Epithelial cell of esophagus (primary cell): ENCODE measurements around the gene UGGT1.
A peak's percentile ranks its signal among the peaks of the same experiment; 100 is the strongest.

Experiments used
- DNase-seq: peaks from one replicate; pipeline ENCODE4 v3.0.0; 2010; ENCODE audit warnings: low read depth
- H3K4me3 ChIP-seq: 2 replicates; pipeline ENCODE4 v1.5.1; 2011; ENCODE audit warnings: mild to moderate bottlenecking, low read length, control low read depth
- CTCF ChIP-seq: IDR thresholded peaks from 2 replicates; pipeline ENCODE4 v1.5.1; 2011; ENCODE audit warnings: low read depth, mild to moderate bottlenecking, low read length, control low read depth, inconsistent platforms; ENCODE audit not compliant: insufficient read depth; ENCODE audit errors: missing control alignments

Gene UGGT1

GRCh38 chr2:128084757-128085156 lies 6.2 kb upstream of the UGGT1 start:
- no peak overlapping the region for H3K4me3 ChIP-seq
- TF ChIP-seq CTCF, result no peak
- DNase-seq, result no peak

- DNase-seq, result no peak
- H3K4me3 ChIP-seq, result no peak overlapping the region
- TF ChIP-seq CTCF, result no peak
These were observed 4.8 kb upstream of the UGGT1 start for GRCh38 chr2:128086244-128086643.

- peak overlapping the region; percentile 68 for H3K4me3 ChIP-seq
- no peak for TF ChIP-seq CTCF
- no peak for DNase-seq
These were observed 440 bp upstream of the UGGT1 start for GRCh38 chr2:128090575-128090944.

GRCh38 chr2:128091726-128092080 lies 703 bp downstream of the UGGT1 start:
- no peak for TF ChIP-seq CTCF
- peak; percentile 12 for DNase-seq
- H3K4me3 ChIP-seq, result peak overlapping the region; percentile 68

- no peak overlapping the region for H3K4me3 ChIP-seq
These were observed 1.7 kb downstream of the UGGT1 start for GRCh38 chr2:128092656-128093055.

GRCh38 chr2:128093762-128094161 lies 2.8 kb downstream of the UGGT1 start:
- DNase-seq, result no peak
- no peak for TF ChIP-seq CTCF
- no peak overlapping the region for H3K4me3 ChIP-seq

More at GRCh38 chr2:128092656-128093055, 1.7 kb downstream of the UGGT1 start:
- no peak for DNase-seq
- TF ChIP-seq CTCF, result no peak

- DNase-seq, result no peak
- H3K4me3 ChIP-seq, result no peak overlapping the region
- TF ChIP-seq CTCF, result no peak
These were observed 4.2 kb downstream of the UGGT1 start for GRCh38 chr2:128095201-128095600.
